HEK293 (cell line): ENCODE measurements around the gene TCF12.

ENCODE experiments used
- BCL11A ChIP-seq: fragments of 450-650 bp; formaldehyde crosslinking; IDR thresholded peaks from 2 replicates; pipeline ENCODE4 v1.5.1; 2016; ENCODE audit warnings: low read depth, missing biosample characterization, missing genetic modification characterization
- CTCF ChIP-seq: fragments of 450-650 bp; formaldehyde crosslinking; IDR thresholded peaks from 2 replicates; pipeline ENCODE4 v1.5.1; 2016; ENCODE audit warnings: missing biosample characterization, missing genetic modification characterization
- KLF8 ChIP-seq: fragments of 450-650 bp; formaldehyde crosslinking; IDR thresholded peaks from 2 replicates; pipeline ENCODE4 v1.5.1; 2016; ENCODE audit warnings: missing biosample characterization, missing genetic modification characterization
- REST ChIP-seq: fragments of 450-650 bp; formaldehyde crosslinking; IDR thresholded peaks from 2 replicates; pipeline ENCODE4 v1.5.1; 2016; ENCODE audit warnings: missing biosample characterization, missing genetic modification characterization
- YY2 ChIP-seq: fragments of 450-650 bp; formaldehyde crosslinking; IDR thresholded peaks from 2 replicates; pipeline ENCODE4 v1.5.1; 2016; ENCODE audit warnings: missing biosample characterization, missing genetic modification characterization
- ZFHX2 ChIP-seq: fragments of 450-650 bp; formaldehyde crosslinking; conservative IDR thresholded peaks from 2 replicates; pipeline ENCODE4 v1.5.1; 2016; ENCODE audit warnings: missing biosample characterization, missing genetic modification characterization
- ZNF174 ChIP-seq: fragments of 450-650 bp; formaldehyde crosslinking; IDR thresholded peaks from 2 replicates; pipeline ENCODE4 v1.5.0; 2017; ENCODE audit warnings: missing biosample characterization, mild to moderate bottlenecking, missing genetic modification characterization
- ZNF184 ChIP-seq: fragments of 450-650 bp; IDR thresholded peaks from 2 replicates; pipeline ENCODE4 v1.5.1; 2018; ENCODE audit warnings: missing biosample characterization, mild to moderate bottlenecking, missing genetic modification characterization
- ZNF350 ChIP-seq: fragments of 450-650 bp; formaldehyde crosslinking; IDR thresholded peaks from 2 replicates; pipeline ENCODE4 v1.5.0; 2017; ENCODE audit warnings: missing biosample characterization, mild to moderate bottlenecking, missing genetic modification characterization
- ZNF704 ChIP-seq: fragments of 450-650 bp; formaldehyde crosslinking; IDR thresholded peaks from 2 replicates; pipeline ENCODE4 v1.5.1; 2016; ENCODE audit warnings: missing biosample characterization, missing genetic modification characterization
- ZNF837 ChIP-seq: fragments of 450-650 bp; formaldehyde crosslinking; IDR thresholded peaks from 2 replicates; pipeline ENCODE4 v1.5.1; 2016; ENCODE audit warnings: missing biosample characterization, missing genetic modification characterization

DNA sequence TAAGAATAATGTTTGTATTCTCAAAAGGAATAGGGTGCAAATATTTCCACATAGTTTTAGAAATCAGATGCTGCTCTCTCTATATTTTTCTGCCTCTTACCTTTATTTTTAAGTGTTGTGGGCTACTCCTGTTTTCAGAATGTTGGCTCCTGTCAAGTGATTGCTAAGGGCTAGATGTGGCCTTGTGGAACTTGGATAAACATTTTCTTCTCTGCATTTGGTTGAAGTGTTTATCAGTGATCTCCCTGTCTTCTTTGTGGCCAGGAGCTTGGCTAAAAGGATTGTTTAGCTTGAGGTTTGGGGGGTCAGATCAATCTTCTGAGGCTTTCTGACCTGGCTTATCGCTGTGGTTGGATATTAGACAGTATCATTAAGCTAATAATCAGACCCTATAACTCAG, 112.6 kb downstream of the TCF12 start:
- TF ChIP-seq CTCF (tag by site-specific recombination): no peak
- no peak for TF ChIP-seq ZNF837 (tag by site-specific recombination)
- TF ChIP-seq ZNF174 (tag by site-specific recombination): no peak
- TF ChIP-seq YY2 (tag by site-specific recombination): no peak
- no peak for TF ChIP-seq ZNF350 (tag by site-specific recombination)
- no peak for TF ChIP-seq ZNF704 (tag by site-specific recombination)
- no peak for TF ChIP-seq KLF8 (tag by site-specific recombination)
- no peak for TF ChIP-seq ZFHX2 (tag by site-specific recombination)
- no peak for TF ChIP-seq BCL11A
- no peak for TF ChIP-seq ZNF184
- TF ChIP-seq REST: no peak
